ENCODE data around the gene CCL8. TPM values are rescaled to one million over a fixed set of nuclear protein-coding genes. Genes with fewer than 3 reads are reported as not detected.

The CCL8 gene
- total RNA-seq, 2 experiments from 2014 or later, result not detected

GRCh38 chr17:34369571-34369970 lies 50.3 kb downstream of the CCL8 start:
- no peak overlapping the region for H3K27ac Mint-ChIP-seq
- no peaks in the 10 kb centered on the region for H3K36me3 Mint-ChIP-seq (ENCODE audit: low read depth)
- intact Hi-C loops (cut with micrococcal nuclease), result loop anchor here (10.0 kb wide), 1 partner anchor 595 kb away; no protein-coding TSS in a partner anchor
- no peaks in the 10 kb centered on the region for H3K9me3 Mint-ChIP-seq
- peaks cover 8% of the 10 kb centered on the region for H3K4me1 Mint-ChIP-seq (ENCODE audit: low read depth)
- no peak for DNase-seq
- H3K27me3 Mint-ChIP-seq (ENCODE audit: low read depth), result peaks cover 5% of the 10 kb centered on the region
- CTCF ChIA-PET, result interaction anchor here (0.9 to 1.3 kb wide), 3 partner anchors 8 to 65 kb away, joined by 3 to 6 read pairs (median 5); no protein-coding TSS in a partner anchor
- no peak overlapping the region for H3K4me3 Mint-ChIP-seq

- DNase-seq, result no peak
- Mint-ChIP-seq H3K9me3 (no peaks in the 10 kb centered on the region), H3K36me3 (ENCODE audit: low read depth) (no peaks in the 10 kb centered on the region), H3K4me1 (ENCODE audit: low read depth) (peaks cover 3% of the 10 kb centered on the region), H3K4me3 (no peak overlapping the region), H3K27me3 (ENCODE audit: low read depth) (peaks cover 5% of the 10 kb centered on the region), H3K27ac (no peak overlapping the region)
- CTCF ChIA-PET, result interaction anchor here (1.3 kb wide), 1 partner anchor 9 kb away, joined by 5 read pairs; no protein-coding TSS in a partner anchor
- intact Hi-C loops (cut with micrococcal nuclease), result no loop called here
Measured at GRCh38 chr17:34370376-34370996, 51.3 kb downstream of the CCL8 start.

GRCh38 chr17:34370997-34371395 lies 51.8 kb downstream of the CCL8 start:
- H3K27me3 Mint-ChIP-seq (ENCODE audit: low read depth), result peaks cover 5% of the 10 kb centered on the region
- H3K4me3 Mint-ChIP-seq, result no peak overlapping the region
- H3K27ac Mint-ChIP-seq, result no peak overlapping the region
- intact Hi-C loops (cut with micrococcal nuclease), result no loop called here
- CTCF ChIA-PET, result interaction anchor here (2.2 kb wide), 1 partner anchor 9 kb away, joined by 21 read pairs; no protein-coding TSS in a partner anchor
- H3K4me1 Mint-ChIP-seq (ENCODE audit: low read depth), result no peaks in the 10 kb centered on the region
- H3K9me3 Mint-ChIP-seq, result no peaks in the 10 kb centered on the region
- DNase-seq, result no peak
- no peaks in the 10 kb centered on the region for H3K36me3 Mint-ChIP-seq (ENCODE audit: low read depth)

Other genes starting within 250 kb of the CCL8 start
- gene CCL2, start 64.2 kb upstream of the CCL8 start, total RNA-seq, result not detected
- gene CCL7, start 49.2 kb upstream of the CCL8 start, total RNA-seq, result not detected
- not detected for gene CCL11, start 33.7 kb upstream of the CCL8 start, total RNA-seq
- not detected for gene CCL13, start 37.0 kb downstream of the CCL8 start, total RNA-seq
- gene CCL1, start 43.8 kb downstream of the CCL8 start, total RNA-seq, result not detected